ENCODE results near the gene RARS2. TPM values are rescaled to one million over a fixed set of nuclear protein-coding genes. Genes with fewer than 3 reads are reported as not detected.

Gene RARS2
- total RNA-seq, 6 donors from 2014 or later, result 21.9 to 32.5 (median 23.7) TPM

DNA sequence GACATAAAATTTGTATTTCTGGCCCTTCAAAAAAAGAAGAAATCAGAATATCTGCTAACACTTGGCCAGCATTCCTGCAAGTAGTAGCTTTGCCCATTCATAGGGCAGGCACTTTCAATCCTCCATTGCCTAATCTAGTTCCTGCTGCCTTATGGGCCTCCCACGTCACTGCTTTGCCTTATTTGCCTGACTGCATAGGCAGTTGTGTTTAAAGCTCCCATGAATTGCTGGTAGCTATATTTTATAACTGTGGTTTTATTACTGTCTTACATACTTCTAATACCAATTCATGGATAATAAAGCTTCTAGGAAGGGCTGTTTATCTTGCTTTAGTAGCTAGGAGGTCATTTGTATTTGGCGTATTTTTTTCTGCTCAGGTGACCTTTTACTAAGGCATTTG, 124.7 kb downstream of the RARS2 start:
- DNase-seq (no peak), ATAC-seq (ENCODE audit: low FRiP score in 2 of 2) (no peak)
- Histone ChIP-seq H3K27me3 (no peaks in the 10 kb centered on the region), H3K4me3 (no peak overlapping the region), H3K36me3 (no peaks in the 10 kb centered on the region), H3K4me1 (no peaks in the 10 kb centered on the region), H3K9me3 (no peaks in the 10 kb centered on the region), H3K27ac (no peak overlapping the region)
- 82 to 93% methylated on average over 2 of the region's 2 CpGs for WGBS, 2 donors
- TF ChIP-seq EP300 (IDR thresholded peaks at IDR 0.05) (no peak), POLR2AphosphoS5 (IDR thresholded peaks at IDR 0.05) (no peak), POLR2A (IDR thresholded peaks at IDR 0.05) (no peak)
- TF ChIP-seq, protein P1, sequence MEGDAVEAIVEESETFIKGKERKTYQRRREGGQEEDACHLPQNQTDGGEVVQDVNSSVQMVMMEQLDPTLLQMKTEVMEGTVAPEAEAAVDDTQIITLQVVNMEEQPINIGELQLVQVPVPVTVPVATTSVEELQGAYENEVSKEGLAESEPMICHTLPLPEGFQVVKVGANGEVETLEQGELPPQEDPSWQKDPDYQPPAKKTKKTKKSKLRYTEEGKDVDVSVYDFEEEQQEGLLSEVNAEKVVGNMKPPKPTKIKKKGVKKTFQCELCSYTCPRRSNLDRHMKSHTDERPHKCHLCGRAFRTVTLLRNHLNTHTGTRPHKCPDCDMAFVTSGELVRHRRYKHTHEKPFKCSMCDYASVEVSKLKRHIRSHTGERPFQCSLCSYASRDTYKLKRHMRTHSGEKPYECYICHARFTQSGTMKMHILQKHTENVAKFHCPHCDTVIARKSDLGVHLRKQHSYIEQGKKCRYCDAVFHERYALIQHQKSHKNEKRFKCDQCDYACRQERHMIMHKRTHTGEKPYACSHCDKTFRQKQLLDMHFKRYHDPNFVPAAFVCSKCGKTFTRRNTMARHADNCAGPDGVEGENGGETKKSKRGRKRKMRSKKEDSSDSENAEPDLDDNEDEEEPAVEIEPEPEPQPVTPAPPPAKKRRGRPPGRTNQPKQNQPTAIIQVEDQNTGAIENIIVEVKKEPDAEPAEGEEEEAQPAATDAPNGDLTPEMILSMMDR (IDR thresholded peaks at IDR 0.05), result no peak

Small RNA genes within 50 kb of the gene (small RNA-seq; reads per million reads assigned to genes)
- 0 reads per million in 4 donors for gene RNU6-444P

Other genes starting within 250 kb of the RARS2 start
- gene C6orf163, start 245.2 kb downstream of the RARS2 start, total RNA-seq, result 1 to 10 TPM; 1.6 to 7.3 (median 2.1) TPM
- gene CFAP206, start 182.0 kb downstream of the RARS2 start, total RNA-seq, result 10 to 100 TPM in 1 of 6 donors, 1 to 10 TPM in 3, under 1 TPM in 1, not detected in 1; 0.17 to 14.3 (median 2.4) TPM
- gene SLC35A1, start 117.0 kb downstream of the RARS2 start, total RNA-seq, result 10 to 100 TPM; 14.7 to 39.1 (median 29.9) TPM
- gene ORC3, start 148 bp upstream of the RARS2 start, total RNA-seq, result 10 to 100 TPM; 10.3 to 27.2 (median 17.2) TPM
- gene AKIRIN2, start 112.2 kb upstream of the RARS2 start, total RNA-seq, result 10 to 100 TPM; 42.3 to 87.0 (median 57.2) TPM

Data from upper lobe of left lung (tissue), 6 donors.